HEK293 (cell line): ENCODE results near the gene MEAK7.

Experiments
- FEZF1 ChIP-seq: fragments of 450-650 bp; formaldehyde crosslinking; IDR thresholded peaks from 2 replicates; pipeline ENCODE4 v1.5.1; 2016; ENCODE audit warnings: missing biosample characterization, missing genetic modification characterization
- MYNN ChIP-seq: fragments of 450-650 bp; formaldehyde crosslinking; IDR thresholded peaks from 2 replicates; pipeline ENCODE4 v1.5.1; 2016; ENCODE audit warnings: missing biosample characterization, missing genetic modification characterization, borderline replicate concordance
- OSR2 ChIP-seq: fragments of 450-650 bp; formaldehyde crosslinking; IDR thresholded peaks from 2 replicates; pipeline ENCODE4 v1.5.1; 2016; ENCODE audit warnings: missing biosample characterization, missing genetic modification characterization
- SP2 ChIP-seq: fragments of 450-650 bp; formaldehyde crosslinking; IDR thresholded peaks from 2 replicates; pipeline ENCODE4 v1.5.1; 2016; ENCODE audit warnings: missing biosample characterization, missing genetic modification characterization
- YY1 ChIP-seq: fragments of 450-650 bp; formaldehyde crosslinking; IDR thresholded peaks from 2 replicates; pipeline ENCODE4 v1.5.1; 2018; ENCODE audit warnings: missing biosample characterization, missing genetic modification characterization
- ZNF274 ChIP-seq, 2 experiments: fragments of 200-500 bp in 1 of 2; fragments of 450-650 bp in 1 of 2; sonication (Bioruptor generic) in 1 of 2; formaldehyde crosslinking in 1 of 2; IDR thresholded peaks; 2 replicates each; pipeline versions ENCODE4 v1.5.1 to v1.6.1; 2014 to 2016; ENCODE audit warnings: borderline replicate concordance in 1 of 2, inconsistent platforms in 1 of 2, low read length in 1 of 2, missing biosample characterization in 1 of 2, missing genetic modification characterization in 1 of 2
- ZNF549 ChIP-seq: fragments of 450-650 bp; IDR thresholded peaks from 2 replicates; pipeline ENCODE4 v1.5.1; 2018; ENCODE audit warnings: missing biosample characterization, missing genetic modification characterization, mild to moderate bottlenecking, inconsistent platforms, moderate library complexity
- ZNF571 ChIP-seq: fragments of 450-650 bp; formaldehyde crosslinking; IDR thresholded peaks from 2 replicates; pipeline ENCODE4 v1.5.0; 2017; ENCODE audit warnings: missing biosample characterization, missing genetic modification characterization
- ZNF621 ChIP-seq: fragments of 450-650 bp; formaldehyde crosslinking; IDR thresholded peaks from 2 replicates; pipeline ENCODE4 v1.5.1; 2017; ENCODE audit warnings: missing biosample characterization, missing genetic modification characterization
- ZNF768 ChIP-seq: fragments of 450-650 bp; formaldehyde crosslinking; IDR thresholded peaks from 2 replicates; pipeline ENCODE4 v1.5.1; 2018; ENCODE audit warnings: missing biosample characterization, mild to moderate bottlenecking, missing genetic modification characterization
- ZNF776 ChIP-seq: fragments of 450-650 bp; formaldehyde crosslinking; IDR thresholded peaks from 2 replicates; pipeline ENCODE4 v1.5.0; 2017; ENCODE audit warnings: missing biosample characterization, missing genetic modification characterization, borderline replicate concordance
- TF ChIP-seq, protein P1 (sequence below): sonication (generic); formaldehyde crosslinking; IDR thresholded peaks from 2 replicates; pipeline ENCODE4 v1.8.1; 2022; ENCODE audit warnings: mild to moderate bottlenecking, moderate library complexity, missing genetic modification reagents
- TF ChIP-seq, protein P2 (sequence below): fragments of 450-650 bp; formaldehyde crosslinking; IDR thresholded peaks from 2 replicates; pipeline ENCODE4 v1.5.1; 2016; ENCODE audit warnings: missing biosample characterization, missing genetic modification characterization
- TF ChIP-seq, protein P3 (sequence below): fragments of 450-650 bp; formaldehyde crosslinking; IDR thresholded peaks from 2 replicates; pipeline ENCODE4 v1.5.1; 2016; ENCODE audit warnings: missing biosample characterization, missing genetic modification characterization

DNA sequence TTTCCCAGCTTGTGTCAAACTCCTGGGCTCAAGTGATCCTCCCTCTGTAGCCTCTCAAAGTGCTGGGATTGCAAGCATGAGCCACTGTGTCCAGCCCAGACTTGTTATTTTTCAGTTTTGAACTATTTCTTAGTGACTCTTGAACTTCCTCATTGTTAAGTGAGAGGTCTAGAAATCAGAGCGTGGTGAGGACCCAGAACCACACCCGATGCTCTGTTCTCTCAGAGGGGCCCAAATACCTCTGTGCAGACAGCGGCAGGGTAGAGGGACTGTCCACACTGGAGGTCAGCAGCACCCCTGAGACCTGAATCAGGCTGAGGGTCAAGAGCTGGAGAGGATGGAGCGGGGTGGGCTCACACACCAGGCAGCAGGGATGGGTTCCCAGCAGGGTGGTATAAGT, 47.7 kb upstream of the MEAK7 start:
- no peak for TF ChIP-seq ZNF571 (tag by site-specific recombination)
- no peak for TF ChIP-seq SP2 (tag by site-specific recombination)
- TF ChIP-seq, protein P1, sequence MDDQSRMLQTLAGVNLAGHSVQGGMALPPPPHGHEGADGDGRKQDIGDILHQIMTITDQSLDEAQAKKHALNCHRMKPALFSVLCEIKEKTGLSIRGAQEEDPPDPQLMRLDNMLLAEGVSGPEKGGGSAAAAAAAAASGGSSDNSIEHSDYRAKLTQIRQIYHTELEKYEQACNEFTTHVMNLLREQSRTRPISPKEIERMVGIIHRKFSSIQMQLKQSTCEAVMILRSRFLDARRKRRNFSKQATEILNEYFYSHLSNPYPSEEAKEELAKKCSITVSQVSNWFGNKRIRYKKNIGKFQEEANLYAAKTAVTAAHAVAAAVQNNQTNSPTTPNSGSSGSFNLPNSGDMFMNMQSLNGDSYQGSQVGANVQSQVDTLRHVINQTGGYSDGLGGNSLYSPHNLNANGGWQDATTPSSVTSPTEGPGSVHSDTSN (CRISPR knock-in tag): no peak
- no peak for TF ChIP-seq OSR2 (tag by site-specific recombination)
- TF ChIP-seq FEZF1 (tag by site-specific recombination): no peak
- TF ChIP-seq, protein P2, sequence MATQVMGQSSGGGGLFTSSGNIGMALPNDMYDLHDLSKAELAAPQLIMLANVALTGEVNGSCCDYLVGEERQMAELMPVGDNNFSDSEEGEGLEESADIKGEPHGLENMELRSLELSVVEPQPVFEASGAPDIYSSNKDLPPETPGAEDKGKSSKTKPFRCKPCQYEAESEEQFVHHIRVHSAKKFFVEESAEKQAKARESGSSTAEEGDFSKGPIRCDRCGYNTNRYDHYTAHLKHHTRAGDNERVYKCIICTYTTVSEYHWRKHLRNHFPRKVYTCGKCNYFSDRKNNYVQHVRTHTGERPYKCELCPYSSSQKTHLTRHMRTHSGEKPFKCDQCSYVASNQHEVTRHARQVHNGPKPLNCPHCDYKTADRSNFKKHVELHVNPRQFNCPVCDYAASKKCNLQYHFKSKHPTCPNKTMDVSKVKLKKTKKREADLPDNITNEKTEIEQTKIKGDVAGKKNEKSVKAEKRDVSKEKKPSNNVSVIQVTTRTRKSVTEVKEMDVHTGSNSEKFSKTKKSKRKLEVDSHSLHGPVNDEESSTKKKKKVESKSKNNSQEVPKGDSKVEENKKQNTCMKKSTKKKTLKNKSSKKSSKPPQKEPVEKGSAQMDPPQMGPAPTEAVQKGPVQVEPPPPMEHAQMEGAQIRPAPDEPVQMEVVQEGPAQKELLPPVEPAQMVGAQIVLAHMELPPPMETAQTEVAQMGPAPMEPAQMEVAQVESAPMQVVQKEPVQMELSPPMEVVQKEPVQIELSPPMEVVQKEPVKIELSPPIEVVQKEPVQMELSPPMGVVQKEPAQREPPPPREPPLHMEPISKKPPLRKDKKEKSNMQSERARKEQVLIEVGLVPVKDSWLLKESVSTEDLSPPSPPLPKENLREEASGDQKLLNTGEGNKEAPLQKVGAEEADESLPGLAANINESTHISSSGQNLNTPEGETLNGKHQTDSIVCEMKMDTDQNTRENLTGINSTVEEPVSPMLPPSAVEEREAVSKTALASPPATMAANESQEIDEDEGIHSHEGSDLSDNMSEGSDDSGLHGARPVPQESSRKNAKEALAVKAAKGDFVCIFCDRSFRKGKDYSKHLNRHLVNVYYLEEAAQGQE: no peak
- no peak for TF ChIP-seq ZNF274 (IDR thresholded peaks at IDR 0.05; ENCODE audit: low read length)
- TF ChIP-seq ZNF274 (tag by site-specific recombination; IDR thresholded peaks at IDR 0.05; ENCODE audit: borderline replicate concordance): no peak
- TF ChIP-seq, protein P3, sequence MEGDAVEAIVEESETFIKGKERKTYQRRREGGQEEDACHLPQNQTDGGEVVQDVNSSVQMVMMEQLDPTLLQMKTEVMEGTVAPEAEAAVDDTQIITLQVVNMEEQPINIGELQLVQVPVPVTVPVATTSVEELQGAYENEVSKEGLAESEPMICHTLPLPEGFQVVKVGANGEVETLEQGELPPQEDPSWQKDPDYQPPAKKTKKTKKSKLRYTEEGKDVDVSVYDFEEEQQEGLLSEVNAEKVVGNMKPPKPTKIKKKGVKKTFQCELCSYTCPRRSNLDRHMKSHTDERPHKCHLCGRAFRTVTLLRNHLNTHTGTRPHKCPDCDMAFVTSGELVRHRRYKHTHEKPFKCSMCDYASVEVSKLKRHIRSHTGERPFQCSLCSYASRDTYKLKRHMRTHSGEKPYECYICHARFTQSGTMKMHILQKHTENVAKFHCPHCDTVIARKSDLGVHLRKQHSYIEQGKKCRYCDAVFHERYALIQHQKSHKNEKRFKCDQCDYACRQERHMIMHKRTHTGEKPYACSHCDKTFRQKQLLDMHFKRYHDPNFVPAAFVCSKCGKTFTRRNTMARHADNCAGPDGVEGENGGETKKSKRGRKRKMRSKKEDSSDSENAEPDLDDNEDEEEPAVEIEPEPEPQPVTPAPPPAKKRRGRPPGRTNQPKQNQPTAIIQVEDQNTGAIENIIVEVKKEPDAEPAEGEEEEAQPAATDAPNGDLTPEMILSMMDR (tag by site-specific recombination): no peak
- no peak for TF ChIP-seq ZNF549 (tag by site-specific recombination)
- no peak for TF ChIP-seq ZNF768
- no peak for TF ChIP-seq YY1
- TF ChIP-seq ZNF776 (tag by site-specific recombination): no peak
- no peak for TF ChIP-seq ZNF621 (tag by site-specific recombination)
- no peak for TF ChIP-seq MYNN (tag by site-specific recombination)
